ENCODE results near the gene FAM210A.
"Not testable (repeated sequence)": the region's sequence is repeated elsewhere in the genome, so short reads cannot be mapped to it uniquely, and the experiment has no call there.

The FAM210A gene

GRCh38 chr18:13726232-13726971 is at the start of gene FAM210A, which contains the start of gene RNMT:
FAM210A (minus strand) TSS chr18:13726558; CDS start chr18:13682077, 44,481 bp downstream.
RNMT (plus strand) TSS chr18:13726673; CDS start chr18:13731518, 4,845 bp downstream.
- DNase-seq (ENCODE audit: low spot score), result peak; percentile 96

- no peak for DNase-seq (ENCODE audit: low spot score)
Observed at GRCh38 chr18:13775058-13775457, 48.7 kb upstream of the FAM210A start.

GRCh38 chr18:13762690-13763439 is 36.5 kb upstream of the FAM210A start:
- no peak for DNase-seq (ENCODE audit: low spot score)

- no peak for DNase-seq (ENCODE audit: low spot score)
Observed at GRCh38 chr18:13760047-13760446, 33.7 kb upstream of the FAM210A start.

- DNase-seq (ENCODE audit: low spot score), result peak; percentile 33
Observed at GRCh38 chr18:13758622-13759021, 32.3 kb upstream of the FAM210A start.

- no peak for DNase-seq (ENCODE audit: low spot score)
Observed at GRCh38 chr18:13756671-13757070, 30.3 kb upstream of the FAM210A start.

- no peak for DNase-seq (ENCODE audit: low spot score)
Observed at GRCh38 chr18:13756261-13756660, 29.9 kb upstream of the FAM210A start.

- not testable (repeated sequence) for DNase-seq (ENCODE audit: low spot score)
Observed at GRCh38 chr18:13751599-13751998, 25.2 kb upstream of the FAM210A start.

GRCh38 chr18:13746633-13747032 is 20.3 kb upstream of the FAM210A start:
- DNase-seq (ENCODE audit: low spot score), result no peak

- DNase-seq (ENCODE audit: low spot score), result no peak
Observed at GRCh38 chr18:13745696-13746095, 19.3 kb upstream of the FAM210A start.

- DNase-seq (ENCODE audit: low spot score), result no peak
Observed at GRCh38 chr18:13735681-13736080, 9.3 kb upstream of the FAM210A start.

GRCh38 chr18:13730481-13730880 is 4.1 kb upstream of the FAM210A start:
- no peak for DNase-seq (ENCODE audit: low spot score)

GRCh38 chr18:13726972-13727331 is 594 bp upstream of the FAM210A start:
- DNase-seq (ENCODE audit: low spot score), result peak; percentile 26

- no peak for DNase-seq (ENCODE audit: low spot score)
Observed at GRCh38 chr18:13725566-13726231, 659 bp downstream of the FAM210A start.

GRCh38 chr18:13720847-13721246 is 5.5 kb downstream of the FAM210A start:
- no peak for DNase-seq (ENCODE audit: low spot score)

- DNase-seq (ENCODE audit: low spot score), result no peak
Observed at GRCh38 chr18:13720123-13720522, 6.2 kb downstream of the FAM210A start.

- DNase-seq (ENCODE audit: low spot score), result no peak
Observed at GRCh38 chr18:13716916-13717315, 9.4 kb downstream of the FAM210A start.

GRCh38 chr18:13715330-13715729 is 11.0 kb downstream of the FAM210A start:
- no peak for DNase-seq (ENCODE audit: low spot score)

- DNase-seq (ENCODE audit: low spot score), result no peak
Observed at GRCh38 chr18:13713455-13714055, 12.8 kb downstream of the FAM210A start.

GRCh38 chr18:13712400-13713131 is 13.8 kb downstream of the FAM210A start:
- DNase-seq (ENCODE audit: low spot score), result no peak

GRCh38 chr18:13710414-13710831 is 15.9 kb downstream of the FAM210A start:
- DNase-seq (ENCODE audit: low spot score), result no peak

- no peak for DNase-seq (ENCODE audit: low spot score)
Observed at GRCh38 chr18:13703899-13704298, 22.5 kb downstream of the FAM210A start.
